Measurements from ENCODE around the gene CPSF7.

- no peak for TF ChIP-seq POLR2A (IDR thresholded peaks at IDR 0.05)
- TF ChIP-seq, protein P1, sequence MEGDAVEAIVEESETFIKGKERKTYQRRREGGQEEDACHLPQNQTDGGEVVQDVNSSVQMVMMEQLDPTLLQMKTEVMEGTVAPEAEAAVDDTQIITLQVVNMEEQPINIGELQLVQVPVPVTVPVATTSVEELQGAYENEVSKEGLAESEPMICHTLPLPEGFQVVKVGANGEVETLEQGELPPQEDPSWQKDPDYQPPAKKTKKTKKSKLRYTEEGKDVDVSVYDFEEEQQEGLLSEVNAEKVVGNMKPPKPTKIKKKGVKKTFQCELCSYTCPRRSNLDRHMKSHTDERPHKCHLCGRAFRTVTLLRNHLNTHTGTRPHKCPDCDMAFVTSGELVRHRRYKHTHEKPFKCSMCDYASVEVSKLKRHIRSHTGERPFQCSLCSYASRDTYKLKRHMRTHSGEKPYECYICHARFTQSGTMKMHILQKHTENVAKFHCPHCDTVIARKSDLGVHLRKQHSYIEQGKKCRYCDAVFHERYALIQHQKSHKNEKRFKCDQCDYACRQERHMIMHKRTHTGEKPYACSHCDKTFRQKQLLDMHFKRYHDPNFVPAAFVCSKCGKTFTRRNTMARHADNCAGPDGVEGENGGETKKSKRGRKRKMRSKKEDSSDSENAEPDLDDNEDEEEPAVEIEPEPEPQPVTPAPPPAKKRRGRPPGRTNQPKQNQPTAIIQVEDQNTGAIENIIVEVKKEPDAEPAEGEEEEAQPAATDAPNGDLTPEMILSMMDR (IDR thresholded peaks at IDR 0.05): no peak
These were observed 48.9 kb downstream of the CPSF7 start for GRCh38 chr11:61380884-61381283.

All from thyroid gland (tissue), 4 donors.